Activated T-cell treated with anti-CD3 and anti-CD28 coated beads for 1 hour (primary cell): ENCODE measurements around the gene GALT.

ENCODE experiments used
- DNase-seq: peaks from one replicate; pipeline ENCODE4 v3.0.0-alpha.2; 2020; ENCODE audit warnings: low read depth

The GALT gene

DNA sequence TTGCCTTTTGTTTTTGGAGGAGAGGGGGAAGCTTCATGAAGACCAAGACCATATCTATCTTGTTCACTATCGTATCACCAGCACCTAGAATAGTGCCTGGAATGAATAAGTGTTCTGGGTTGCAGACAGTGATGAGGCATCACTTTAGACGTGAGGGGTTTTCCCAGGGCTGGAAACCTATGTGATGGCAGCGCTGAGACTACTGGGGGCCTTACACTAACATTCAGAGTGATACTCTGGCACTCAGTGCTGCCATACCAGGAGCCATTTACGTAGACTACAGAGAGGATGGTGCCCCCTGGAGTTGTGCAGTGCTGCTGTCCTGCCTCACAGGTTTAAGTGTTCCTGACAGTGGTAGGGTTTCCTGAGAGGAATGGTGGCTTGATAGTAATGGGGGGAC lies 37.7 kb downstream of the GALT start:
- DNase-seq = no peak

DNA sequence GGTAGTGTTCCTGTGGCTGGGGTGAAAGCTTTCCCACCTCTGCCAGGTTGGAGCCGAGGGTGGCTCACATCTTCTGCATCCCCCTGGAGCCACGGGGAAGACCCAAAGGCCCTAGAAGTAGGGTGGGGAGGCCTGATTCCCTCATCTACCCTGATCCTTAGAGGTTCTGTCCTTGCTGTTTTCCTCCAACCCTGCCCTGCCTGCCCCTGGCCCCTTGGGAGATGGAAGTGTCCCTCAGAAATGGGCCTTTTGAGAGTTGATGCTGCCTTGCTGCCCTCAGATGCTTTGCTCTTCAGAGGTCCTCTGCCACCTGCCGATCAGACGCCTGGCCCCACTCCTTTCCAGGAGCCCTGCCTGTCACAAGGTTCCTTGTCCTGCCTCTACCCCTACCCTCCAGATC lies 38.3 kb downstream of the GALT start:
- no peak for DNase-seq

DNA sequence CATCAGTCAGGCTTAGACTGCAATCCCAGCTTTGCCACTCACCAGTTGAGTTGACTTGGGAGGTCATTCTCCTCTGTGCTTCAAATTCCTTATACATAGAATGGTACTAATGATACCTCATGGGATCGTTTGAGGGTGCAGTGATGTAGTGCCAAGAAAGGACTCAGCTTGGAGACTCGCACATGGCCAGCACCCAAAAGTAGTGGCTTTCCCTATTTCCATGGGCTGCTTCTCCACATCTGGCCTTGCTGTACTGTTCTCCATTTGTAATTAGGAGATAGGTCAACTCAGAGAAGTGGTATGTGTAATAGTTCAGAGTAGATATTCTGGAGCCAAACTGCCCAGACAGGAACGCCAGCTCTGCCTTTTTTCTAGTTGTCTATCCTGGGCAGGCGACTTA lies 39.1 kb downstream of the GALT start:
- no peak for DNase-seq

DNA sequence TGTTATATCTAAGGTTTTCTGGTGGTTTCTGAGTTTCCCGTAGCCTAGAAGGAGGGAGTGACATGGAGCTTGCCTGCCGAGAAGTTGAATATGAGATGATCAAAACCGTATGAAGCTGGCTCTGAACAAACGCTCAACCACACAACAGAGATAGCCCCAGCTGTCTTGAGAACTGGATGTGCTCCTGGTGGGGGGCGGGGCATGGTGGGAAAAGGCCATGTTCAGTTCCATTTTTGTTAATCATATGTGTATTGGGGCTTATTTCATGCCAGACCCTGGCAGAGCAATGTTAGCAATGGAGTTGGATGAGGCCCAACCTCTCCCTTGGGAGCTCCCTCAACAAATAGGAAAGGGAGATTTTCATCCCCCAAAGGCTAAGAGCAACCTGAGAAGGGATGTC lies 39.8 kb downstream of the GALT start:
- no peak for DNase-seq

DNA sequence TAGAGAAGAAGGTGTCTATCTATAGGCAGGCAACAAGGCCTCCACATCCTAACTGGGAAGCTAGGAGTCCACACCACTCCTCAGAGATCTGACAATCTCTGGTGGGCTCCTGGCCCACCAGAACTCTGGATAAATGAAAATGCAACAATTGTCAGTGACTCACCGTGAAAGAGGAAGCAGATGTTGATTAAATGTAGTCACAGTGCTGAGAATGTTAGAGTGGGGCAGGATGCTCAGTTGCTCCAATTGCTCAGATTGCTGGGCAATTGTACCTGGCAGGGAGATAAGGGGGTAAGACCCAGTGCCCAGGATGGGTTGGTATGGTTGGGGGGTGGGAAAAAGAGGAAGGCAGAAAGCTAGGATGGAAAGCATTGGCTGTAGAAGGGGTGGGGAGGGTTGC lies 40.3 kb downstream of the GALT start:
- no peak for DNase-seq

DNA sequence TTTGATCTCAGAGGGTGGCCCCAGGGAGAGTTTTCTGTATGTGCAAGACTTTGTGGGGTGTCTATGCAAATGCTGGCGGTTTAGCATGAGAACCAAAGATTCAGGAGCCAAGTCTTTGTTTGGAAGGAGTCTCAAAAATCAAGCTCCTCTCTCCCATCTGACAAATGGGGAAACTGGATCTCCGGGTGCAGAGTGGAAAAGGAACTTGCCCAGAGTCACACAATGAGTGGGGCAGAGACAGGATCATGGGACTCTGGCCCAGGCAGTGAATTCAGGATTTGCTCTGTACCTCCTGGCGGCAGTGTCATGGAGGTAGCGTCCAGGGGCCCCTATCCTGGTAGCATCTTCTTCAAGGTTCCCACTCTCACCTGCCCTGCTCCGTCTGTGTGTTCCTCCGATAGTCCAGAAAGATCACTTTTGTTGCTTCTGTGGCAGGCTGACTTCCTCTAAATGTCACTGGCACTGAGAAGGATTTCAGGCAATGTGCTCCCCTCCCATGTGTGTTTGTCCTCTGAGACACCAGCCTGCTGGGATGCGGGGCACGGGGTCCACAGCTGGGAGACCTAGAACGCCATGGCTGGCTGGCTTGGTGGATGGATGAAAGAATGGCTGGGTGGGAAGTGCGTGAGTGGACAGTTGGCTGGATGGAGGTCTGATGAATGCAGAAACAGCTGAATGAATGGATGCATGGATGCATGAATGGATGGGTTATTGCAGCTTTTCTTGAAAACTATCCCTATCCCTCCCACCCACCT lies 41.0 kb downstream of the GALT start:
- no peak for DNase-seq

DNA sequence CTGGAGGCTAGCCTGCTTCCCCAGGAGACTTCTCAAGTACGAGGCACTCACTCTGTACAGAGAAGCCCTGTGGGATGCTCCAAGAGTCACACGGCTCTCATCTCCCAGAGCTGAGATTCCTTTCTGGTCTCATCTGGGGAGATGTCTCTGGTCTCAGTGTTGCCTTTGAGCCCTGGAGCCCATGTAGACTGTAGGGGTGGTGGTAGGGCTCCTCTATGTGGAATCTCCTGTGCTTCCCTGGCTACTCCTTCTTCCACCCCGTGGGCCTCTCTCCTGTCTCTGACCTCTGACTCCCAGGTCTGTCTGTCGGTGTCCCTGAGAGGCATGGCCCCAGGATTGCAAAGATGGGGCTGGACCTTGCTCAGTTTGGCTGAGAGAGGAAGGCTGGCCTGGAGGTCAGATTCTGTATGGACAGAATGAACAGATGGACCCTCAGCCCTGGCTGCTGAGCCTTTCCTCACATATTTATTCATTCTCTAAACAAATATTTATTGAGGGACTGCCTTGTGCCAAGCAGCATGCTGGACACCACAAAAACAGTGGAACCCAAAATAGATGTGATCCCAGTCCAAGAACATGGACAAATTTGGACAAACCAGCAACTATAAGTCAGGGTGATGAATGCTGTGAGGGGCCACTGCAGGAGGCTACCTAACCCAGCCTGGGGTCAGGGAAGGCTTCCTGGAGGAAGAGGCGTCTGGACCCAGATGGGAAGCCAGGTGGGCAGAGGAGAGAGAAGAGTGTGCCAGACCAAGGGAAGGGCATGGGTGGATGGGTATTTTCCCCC lies 42.0 kb downstream of the GALT start:
- no peak for DNase-seq

DNA sequence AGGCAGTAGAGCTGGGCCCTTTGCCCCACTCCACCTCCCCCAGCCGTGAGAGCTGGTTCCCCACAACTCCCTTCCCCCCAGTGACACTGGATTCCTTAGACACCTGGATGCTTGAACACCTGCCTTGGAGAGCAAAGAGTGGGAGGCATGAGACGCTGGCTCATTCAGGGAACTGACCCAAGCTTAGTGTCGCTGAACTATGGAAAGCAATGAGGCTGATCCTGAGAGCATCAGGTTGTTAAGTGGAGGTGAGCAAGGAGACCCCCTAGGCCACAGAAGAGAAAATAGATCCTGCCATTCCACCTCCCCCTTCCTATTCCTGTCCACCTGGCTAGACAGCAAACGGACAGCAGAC lies 42.6 kb downstream of the GALT start:
- no peak for DNase-seq

DNA sequence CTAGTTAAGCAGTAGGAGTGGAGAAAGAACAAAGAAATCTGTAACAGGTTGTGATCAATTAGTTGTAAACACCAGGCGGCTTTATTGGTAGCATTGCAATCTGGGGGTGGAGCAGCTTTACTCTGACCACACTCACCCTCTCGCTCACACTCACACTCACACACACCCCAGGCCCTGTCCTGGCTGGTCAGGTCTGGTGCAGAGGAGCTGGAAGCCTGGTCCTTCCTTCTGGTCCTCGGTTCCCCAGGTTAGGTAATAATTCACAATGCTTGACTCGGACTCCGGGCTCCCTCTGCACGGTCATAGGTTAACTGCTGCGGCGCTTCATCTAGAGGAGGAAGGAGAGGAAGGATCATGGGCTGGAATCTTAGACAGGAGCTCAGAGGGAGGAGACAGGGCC lies 43.0 kb downstream of the GALT start:
- DNase-seq = no peak

DNA sequence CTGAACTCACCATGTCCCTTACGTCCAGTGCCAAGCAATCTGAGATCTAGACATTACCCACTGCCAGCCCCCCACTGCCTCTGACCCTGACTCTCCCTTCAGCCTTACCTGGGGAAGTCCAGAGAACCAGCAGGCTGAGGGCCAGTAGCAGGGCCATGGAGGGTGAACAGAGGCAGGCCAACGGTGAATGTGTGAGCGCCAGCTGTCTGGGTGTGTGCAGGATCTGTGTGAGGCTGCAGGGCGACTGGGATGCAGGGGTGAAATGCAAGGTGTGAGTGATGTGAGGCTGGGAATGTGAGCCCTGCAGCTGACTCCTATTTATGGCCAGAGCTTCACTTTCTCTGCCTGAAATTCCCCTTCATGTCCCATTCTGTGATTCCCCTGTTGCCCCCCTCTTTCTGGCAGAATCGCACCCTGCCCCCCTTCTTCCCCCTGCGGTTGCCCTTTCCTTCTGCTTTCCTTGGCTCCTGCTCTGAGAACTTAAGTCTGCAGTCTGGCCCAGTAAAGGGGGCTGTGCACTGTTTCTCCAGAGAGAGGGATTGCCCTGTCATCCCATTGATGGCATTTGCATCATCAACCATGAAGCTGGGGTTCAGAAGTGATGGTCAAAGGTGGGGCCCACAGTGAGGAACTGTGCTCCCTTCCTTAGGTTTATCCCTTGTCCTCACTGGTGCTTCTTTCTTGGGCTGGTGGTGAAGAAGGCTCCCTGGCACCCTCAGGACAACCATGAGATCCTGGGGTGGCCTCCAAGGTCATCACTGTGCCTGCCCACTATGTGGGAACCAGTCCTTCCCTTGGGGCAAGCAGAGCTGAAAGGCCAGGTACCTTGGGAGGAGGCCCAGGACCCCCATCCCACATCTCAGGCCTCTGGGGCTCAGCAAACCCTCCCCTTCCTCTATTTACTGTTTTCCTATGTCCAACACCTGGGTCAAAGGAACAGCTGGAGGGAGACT lies 44.8 kb downstream of the GALT start, which contains the start of gene CCL19:
Gene CCL19, minus strand, starts transcription at position 294 of the 953 bp plus-strand sequence. Its CDS starts 137 bp downstream, at position 157.
- no peak for DNase-seq

DNA sequence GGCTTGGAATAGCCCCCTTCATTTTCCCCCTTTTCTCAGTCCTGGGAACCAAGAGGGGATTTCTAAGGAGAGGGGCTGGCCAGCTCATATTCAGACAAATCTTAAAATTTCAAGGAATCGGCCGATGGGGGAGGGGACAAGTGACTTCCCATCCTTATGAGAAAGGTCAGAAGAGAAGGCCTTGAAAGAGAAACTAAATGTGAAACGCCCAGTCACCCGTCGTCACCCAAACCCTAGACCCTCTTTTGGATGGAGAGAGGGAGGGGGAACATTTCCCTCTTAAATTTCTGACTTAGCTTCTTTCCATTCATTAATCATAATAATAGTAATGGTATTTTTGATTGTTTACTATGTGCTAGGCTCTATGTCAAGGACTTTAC lies 45.5 kb downstream of the GALT start:
- DNase-seq = no peak

DNA sequence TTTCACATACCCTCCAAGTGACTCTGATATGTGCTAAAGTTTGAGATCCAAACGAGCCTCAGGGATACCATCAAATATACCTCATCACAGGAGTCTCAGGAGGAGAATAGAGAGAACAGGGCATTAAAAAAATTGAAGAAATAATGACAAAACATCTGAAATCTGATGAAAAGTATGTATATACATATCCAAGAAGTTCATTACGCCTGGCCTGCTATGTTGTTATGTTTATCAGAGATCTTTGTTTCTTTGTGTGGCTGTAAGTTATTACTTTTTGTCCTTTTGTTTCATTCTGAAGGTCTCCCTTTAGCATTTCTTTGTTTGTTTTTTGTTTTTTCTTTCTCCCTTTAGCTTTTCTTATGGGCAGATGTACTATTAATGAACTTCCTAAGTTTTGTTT lies 47.1 kb downstream of the GALT start:
- no peak for DNase-seq

DNA sequence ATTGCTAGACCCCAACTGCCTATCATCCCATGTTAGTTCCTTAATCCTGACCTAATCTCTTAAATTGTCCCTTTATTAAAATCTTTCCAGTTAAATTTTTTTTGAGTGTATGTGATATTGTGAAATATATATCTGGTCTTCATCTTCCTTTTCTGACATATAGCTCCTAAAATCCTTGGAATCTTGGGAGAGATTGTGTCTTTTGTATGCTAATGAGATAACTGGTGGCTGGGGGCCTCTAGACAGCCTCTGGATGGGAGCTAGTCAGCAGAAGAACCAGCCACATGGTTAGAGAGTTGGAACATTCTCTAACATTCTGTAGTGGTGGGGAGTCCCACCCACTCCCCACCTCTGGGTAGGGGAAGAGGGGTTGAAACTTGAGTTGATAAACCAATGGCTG lies 48.3 kb downstream of the GALT start:
- no peak for DNase-seq
